Cerebellar nuclear complex (tissue), 1 donor: ENCODE results near the gene SLC20A1.

Source experiments
- DNase-seq, 2 experiments: peaks; one replicate each; lab custom pipeline; 2025; lab: John Stamatoyannopoulos, UW

Gene SLC20A1

DNA sequence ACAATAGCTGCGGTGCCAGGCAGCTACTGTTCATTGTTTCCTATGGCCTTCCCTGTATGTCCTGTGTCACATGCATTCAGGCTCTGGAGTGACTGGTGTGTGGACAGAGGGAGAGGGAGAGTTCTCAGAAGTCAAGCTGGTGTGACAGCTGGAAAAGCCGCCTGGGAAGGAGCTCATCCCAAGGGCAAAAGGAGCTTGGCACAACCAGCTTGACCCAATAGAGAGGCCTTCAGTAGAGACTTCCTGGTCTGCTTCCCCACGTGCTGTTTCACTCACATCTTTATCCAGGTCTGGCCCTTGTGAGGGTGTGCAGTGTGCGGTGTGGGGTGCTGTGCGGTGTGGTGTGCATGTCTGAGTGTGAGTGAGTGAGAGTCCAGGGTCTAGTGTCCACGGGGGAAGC, 64.0 kb downstream of the SLC20A1 start:
- no peak for DNase-seq

DNA sequence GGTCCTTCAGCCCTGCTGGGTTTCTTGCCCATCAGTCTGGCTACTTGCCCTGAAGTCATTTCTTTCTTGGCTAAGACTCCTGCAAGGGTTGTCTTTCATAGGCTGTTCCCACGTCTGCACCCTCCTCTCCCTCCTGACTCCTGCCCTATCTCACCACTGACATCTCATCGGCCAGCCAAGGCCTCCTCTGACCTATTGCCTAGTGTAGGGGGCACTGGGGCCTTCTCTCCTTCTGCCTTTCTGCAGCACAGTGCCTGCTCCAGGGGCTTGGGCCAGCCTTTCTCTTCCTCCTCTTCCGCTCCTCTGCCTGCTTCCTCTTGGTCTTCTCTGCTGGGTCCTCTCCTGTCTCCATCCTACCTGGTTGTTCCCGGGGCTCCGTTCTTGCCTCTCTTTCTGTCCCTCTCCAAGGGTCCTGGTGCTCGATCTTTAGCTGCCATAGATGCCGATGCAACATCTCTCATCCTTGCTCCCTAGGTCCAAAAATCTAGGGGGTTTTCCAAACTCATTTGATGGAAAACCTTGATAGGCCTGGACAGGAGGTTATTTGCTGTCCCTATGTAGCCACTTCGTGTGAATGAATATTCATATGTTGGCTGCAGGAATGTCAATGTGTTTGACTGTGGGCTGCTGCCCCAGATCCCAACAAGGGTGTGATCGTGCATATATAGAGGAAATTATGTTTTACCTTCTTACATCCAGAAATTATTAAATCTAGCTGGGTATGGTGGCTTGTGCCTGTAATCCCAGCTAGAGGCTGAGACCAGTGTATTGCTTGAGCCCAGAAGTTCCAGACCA, 65.4 kb downstream of the SLC20A1 start:
- no peak for DNase-seq

DNA sequence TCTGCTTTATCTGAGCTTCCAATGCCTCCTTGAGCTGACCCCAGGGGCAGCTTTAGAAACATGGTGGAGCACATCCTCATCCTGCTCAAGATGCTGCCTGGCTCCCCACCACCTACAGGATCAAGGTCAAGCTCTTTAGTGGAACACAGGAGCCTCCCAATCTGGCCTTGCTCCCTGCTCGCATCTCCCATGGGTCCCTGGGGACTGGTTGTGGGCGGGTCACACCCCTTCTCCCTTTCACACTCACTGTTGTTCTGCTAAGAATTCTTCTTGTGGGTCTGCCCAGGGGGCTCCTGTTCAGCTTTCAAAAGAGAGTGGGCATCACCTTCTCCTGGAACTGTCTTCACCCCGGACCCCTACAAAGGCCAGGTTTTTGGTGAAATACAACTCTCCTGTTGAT, 66.7 kb downstream of the SLC20A1 start:
- DNase-seq = no peak

DNA sequence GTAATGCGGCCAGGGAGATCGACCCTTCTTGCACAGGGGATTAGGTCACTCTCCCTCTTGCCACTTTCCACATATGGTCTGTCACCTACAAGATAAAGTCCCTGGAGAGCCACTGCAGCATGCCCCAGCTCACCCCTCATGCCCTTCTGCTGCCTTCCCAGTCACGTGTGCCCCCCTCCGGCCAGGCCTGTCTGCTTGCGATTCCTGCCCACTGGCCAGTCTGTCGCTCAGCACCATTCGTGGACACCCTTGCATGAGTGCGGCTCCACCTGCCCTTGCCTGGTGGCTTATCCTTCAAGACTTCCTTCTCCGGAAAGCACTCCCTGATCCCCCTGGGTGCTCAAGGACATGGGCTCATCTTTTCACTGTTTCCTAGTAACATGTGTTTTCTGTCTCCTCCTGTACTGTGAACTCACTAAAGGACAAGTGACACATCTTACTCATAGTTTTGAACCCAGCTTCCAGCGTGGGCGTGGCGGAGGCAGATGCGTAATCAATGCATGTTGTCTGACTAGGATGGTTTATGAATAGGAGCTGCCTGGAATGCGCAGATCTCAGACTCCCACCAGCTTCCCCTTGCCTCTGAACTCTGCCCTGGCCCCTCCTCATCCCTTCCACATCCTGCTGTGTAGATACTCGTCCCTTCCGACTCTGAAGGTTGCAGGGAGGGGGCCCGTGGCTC, 67.3 kb downstream of the SLC20A1 start:
- DNase-seq = no peak
